GM18505 (cell line): ENCODE measurements around the gene NCAM1.

Experiments
- ATAC-seq: cut with Tn5 transposase; IDR thresholded peaks from one replicate; pipeline ENCODE4 v1.9.1; 2021; ENCODE audit not compliant: unreplicated experiment
- POLR2A ChIP-seq: IDR thresholded peaks from 4 replicates; pipeline ENCODE4 v1.6.1; 2011; ENCODE audit warnings: borderline replicate concordance; ENCODE audit not compliant: insufficient read depth, insufficient read length; ENCODE audit errors: extremely low read depth

Gene NCAM1

GRCh38 chr11:113313601-113314000 is 352.4 kb downstream of the NCAM1 start:
- TF ChIP-seq POLR2A: no peak
- no peak for ATAC-seq

GRCh38 chr11:113314065-113314388 is 352.8 kb downstream of the NCAM1 start:
- TF ChIP-seq POLR2A: no peak

GRCh38 chr11:113314389-113315301 is 353.4 kb downstream of the NCAM1 start, which contains the start of gene TTC12:
Gene TTC12 (plus strand): TSS chr11:113314583. CDS start chr11:113316258, 1,675 bp downstream.
- ATAC-seq: peak; percentile 98
- TF ChIP-seq POLR2A: peak; percentile 75

More at GRCh38 chr11:113314065-113314388, 352.8 kb downstream of the NCAM1 start:
- no peak for ATAC-seq

- ATAC-seq: no peak
- no peak for TF ChIP-seq POLR2A
These were observed 354.6 kb downstream of the NCAM1 start for GRCh38 chr11:113315811-113316210.

GRCh38 chr11:113316256-113316655 is 355.0 kb downstream of the NCAM1 start:
- ATAC-seq: no peak
- TF ChIP-seq POLR2A: no peak

DNA sequence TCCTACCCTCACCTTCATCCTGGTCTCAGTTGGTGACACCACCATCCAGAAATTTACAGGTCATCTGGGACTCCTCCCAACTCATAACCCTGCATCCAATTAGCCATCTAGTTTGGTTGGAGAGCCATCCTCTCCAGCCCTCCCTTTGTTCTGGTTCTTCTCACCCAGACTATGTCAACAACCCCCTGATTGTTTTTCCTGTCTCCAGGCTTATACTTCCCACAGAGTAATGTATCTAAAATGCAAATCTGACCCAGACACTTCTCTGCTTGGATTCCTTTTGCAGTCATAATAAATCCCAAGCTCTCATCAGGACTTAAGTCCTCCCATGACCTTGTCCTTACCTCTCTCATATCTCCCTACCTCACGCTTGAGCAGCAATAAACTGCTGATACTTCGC is 356.1 kb downstream of the NCAM1 start:
- no peak for TF ChIP-seq POLR2A
- no peak for ATAC-seq

- TF ChIP-seq POLR2A: no peak
- no peak for ATAC-seq
These were observed 357.9 kb downstream of the NCAM1 start for GRCh38 chr11:113319085-113319484.

GRCh38 chr11:113322158-113322557 is 360.9 kb downstream of the NCAM1 start:
- no peak for ATAC-seq
- TF ChIP-seq POLR2A: no peak

DNA sequence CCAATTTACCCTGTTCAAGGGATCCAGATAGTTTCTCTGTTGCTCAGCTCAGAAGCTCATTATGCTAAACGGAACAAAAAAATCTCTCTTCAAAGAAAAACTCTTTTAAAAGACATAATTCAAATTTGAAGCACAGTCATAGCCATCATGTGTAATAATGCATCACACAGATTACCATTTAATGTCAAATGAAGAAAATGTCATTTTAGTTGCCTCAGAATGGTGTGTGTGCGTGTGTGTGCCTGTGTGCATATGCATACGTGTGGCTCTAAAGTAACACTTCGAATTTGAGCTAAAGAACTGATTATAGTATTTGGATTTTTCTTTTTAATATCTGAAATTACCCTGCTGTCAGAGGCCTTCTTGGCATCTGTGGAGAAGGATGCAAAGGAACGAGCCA is 363.0 kb downstream of the NCAM1 start:
- TF ChIP-seq POLR2A: no peak
- ATAC-seq: no peak
